Sigmoid colon (tissue), 3 donors: ENCODE measurements around the gene RPL37A.

Experiments used
- CTCF ChIP-seq, 4 experiments: fragments of 450-650 bp in 3 of 4; fragments of 200-600 bp in 1 of 4; IDR thresholded peaks; one replicate each; pipeline ENCODE4 v1.5.1; 2016 to 2019; ENCODE audit warnings: antibody characterized with exemption in 4 of 4, mild to moderate bottlenecking in 3 of 4, moderate library complexity in 2 of 4
- POLR2A ChIP-seq, 2 donors: fragments of 450-650 bp; IDR thresholded peaks; one replicate each; pipeline ENCODE4 v1.6.1; 2016; ENCODE audit warnings: antibody characterized with exemption in 2 of 2, mild to moderate bottlenecking in 2 of 2, moderate library complexity in 2 of 2

GRCh38 chr2:216485745-216486144, 12.9 kb upstream of the RPL37A start:
- TF ChIP-seq CTCF (IDR thresholded peaks at IDR 0.05) (no peak), POLR2A (IDR thresholded peaks at IDR 0.05) (no peak)
